Skeletal muscle cell (primary cell): Measurements from ENCODE around the gene PTPN9.
"Not testable (repeated sequence)": the region's sequence is repeated elsewhere in the genome, so short reads cannot be mapped to it uniquely, and the experiment has no call there.

ENCODE experiments used
- DNase-seq: peaks from one replicate; pipeline ENCODE4 v3.0.0-alpha.2; 2010; ENCODE audit warnings: low read depth
- H3K4me3 ChIP-seq: 2 replicates; pipeline ENCODE4 v1.5.1; 2011; ENCODE audit warnings: low read depth, mild to moderate bottlenecking, control low read depth, low read length, moderate library complexity

The PTPN9 gene

GRCh38 chr15:75459581-75459980 is 119.5 kb downstream of the PTPN9 start:
- no peak overlapping the region for H3K4me3 ChIP-seq
- no peak for DNase-seq

GRCh38 chr15:75456710-75457109 is 122.4 kb downstream of the PTPN9 start:
- peak overlapping the region; percentile 94 for H3K4me3 ChIP-seq

GRCh38 chr15:75455982-75456531 is 123.1 kb downstream of the PTPN9 start:
- peak overlapping the region; percentile 94 for H3K4me3 ChIP-seq
- DNase-seq, result no peak

More at GRCh38 chr15:75456710-75457109, 122.4 kb downstream of the PTPN9 start:
- DNase-seq, result no peak

GRCh38 chr15:75455424-75455981 is 123.6 kb downstream of the PTPN9 start:
- DNase-seq, result no peak
- H3K4me3 ChIP-seq, result peak overlapping the region; percentile 94

- no peak for DNase-seq
- peak overlapping the region; percentile 94 for H3K4me3 ChIP-seq
Observed at GRCh38 chr15:75454471-75455378, 124.4 kb downstream of the PTPN9 start.

- DNase-seq, result peak; percentile 99
- peak overlapping the region; percentile 94 for H3K4me3 ChIP-seq
Observed at GRCh38 chr15:75453703-75454470, 125.2 kb downstream of the PTPN9 start.

GRCh38 chr15:75452865-75453702 is 126.0 kb downstream of the PTPN9 start:
- DNase-seq, result no peak
- peak overlapping the region; percentile 62 for H3K4me3 ChIP-seq

- peak overlapping the region; percentile 62 for H3K4me3 ChIP-seq
- DNase-seq, result no peak
Observed at GRCh38 chr15:75452364-75452864, 126.7 kb downstream of the PTPN9 start.

- DNase-seq, result peak; percentile 100
- H3K4me3 ChIP-seq, result peak within 1 kb of the TSS; percentile 76
Observed at GRCh38 chr15:75451674-75452363, 127.3 kb downstream of the PTPN9 start, which contains the start of gene SIN3A. TSS of gene SIN3A (minus strand) at chr15:75451690. CDS start at chr15:75430375, 21,315 bp downstream.

GRCh38 chr15:75451202-75451673 is 127.9 kb downstream of the PTPN9 start:
- H3K4me3 ChIP-seq, result peak overlapping the region; percentile 76
- no peak for DNase-seq

- H3K4me3 ChIP-seq, result peak overlapping the region; percentile 76
Observed at GRCh38 chr15:75450307-75451201, 128.6 kb downstream of the PTPN9 start.

GRCh38 chr15:75449585-75450306 is 129.4 kb downstream of the PTPN9 start:
- H3K4me3 ChIP-seq, result peak overlapping the region; percentile 76
- no peak for DNase-seq

More at GRCh38 chr15:75450307-75451201, 128.6 kb downstream of the PTPN9 start:
- peak; percentile 94 for DNase-seq

GRCh38 chr15:75448171-75448570 is 130.9 kb downstream of the PTPN9 start:
- H3K4me3 ChIP-seq, DNase-seq: not testable (repeated sequence)

GRCh38 chr15:75446151-75446550 is 133.0 kb downstream of the PTPN9 start:
- H3K4me3 ChIP-seq, result no peak overlapping the region
- no peak for DNase-seq

GRCh38 chr15:75445324-75445723 is 133.8 kb downstream of the PTPN9 start:
- not testable (repeated sequence) for DNase-seq, H3K4me3 ChIP-seq

GRCh38 chr15:75443972-75444453 is 135.1 kb downstream of the PTPN9 start:
- H3K4me3 ChIP-seq, DNase-seq: not testable (repeated sequence)
